Trophoblast cell (in vitro differentiated cells and primary cell): ENCODE results near the gene NACC1.

Experiments used
- DNase-seq, 2 donors: peaks; one replicate each; pipeline ENCODE4 v3.0.0-alpha.2; 2016
- H2AFZ ChIP-seq: 2 replicates; pipeline ENCODE4 v1.6.1; 2013; ENCODE audit warnings: low read length, moderate library complexity, mild to moderate bottlenecking; ENCODE audit not compliant: insufficient read depth, poor library complexity
- H2AK5ac ChIP-seq: 2 replicates; pipeline ENCODE4 v1.6.1; 2013; ENCODE audit warnings: mild to moderate bottlenecking, low read length
- H2BK120ac ChIP-seq: 2 replicates; pipeline ENCODE4 v1.6.1; 2013; ENCODE audit warnings: low read length, mild to moderate bottlenecking, moderate library complexity; ENCODE audit not compliant: insufficient read depth, poor library complexity
- H2BK12ac ChIP-seq: 2 replicates; pipeline ENCODE4 v1.6.1; 2013; ENCODE audit warnings: mild to moderate bottlenecking, low read length, moderate library complexity
- H2BK5ac ChIP-seq: 2 replicates; pipeline ENCODE4 v1.6.1; 2013; ENCODE audit warnings: low read length, low read depth, moderate library complexity, mild to moderate bottlenecking; ENCODE audit not compliant: poor library complexity
- H3K14ac ChIP-seq: 2 replicates; pipeline ENCODE4 v1.6.1; 2013; ENCODE audit warnings: mild to moderate bottlenecking, low read length
- H3K18ac ChIP-seq: 2 replicates; pipeline ENCODE4 v1.6.1; 2013; ENCODE audit warnings: mild to moderate bottlenecking, low read length
- H3K23ac ChIP-seq: 2 replicates; pipeline ENCODE4 v1.6.1; 2013; ENCODE audit warnings: low read length
- H3K27ac ChIP-seq: 2 replicates; pipeline ENCODE4 v1.5.1; 2013; ENCODE audit warnings: low read depth, mild to moderate bottlenecking, inconsistent platforms, low read length, moderate library complexity
- H3K27me3 ChIP-seq: 2 replicates; pipeline ENCODE4 v1.6.1; 2013; ENCODE audit warnings: inconsistent platforms, mild to moderate bottlenecking, low read length, moderate library complexity; ENCODE audit not compliant: insufficient read depth
- H3K36me3 ChIP-seq, 2 experiments: 1 replicate in 1 of 2; 2 replicates in 1 of 2; pipeline ENCODE4 v1.6.1; 2013; ENCODE audit warnings: low read length in 2 of 2, mild to moderate bottlenecking in 2 of 2, moderate library complexity in 1 of 2; ENCODE audit not compliant: insufficient read depth in 2 of 2, control insufficient read depth in 1 of 2
- H3K4ac ChIP-seq: 2 replicates; pipeline ENCODE4 v1.6.1; 2013; ENCODE audit warnings: low read depth, mild to moderate bottlenecking, low read length, moderate library complexity
- H3K4me1 ChIP-seq, 2 experiments: 1 replicate in 1 of 2; 2 replicates in 1 of 2; pipeline ENCODE4 v1.6.1; 2013; ENCODE audit warnings: low read length in 2 of 2, mild to moderate bottlenecking in 2 of 2, moderate library complexity in 1 of 2; ENCODE audit not compliant: insufficient read depth in 2 of 2, control insufficient read depth in 1 of 2
- H3K4me2 ChIP-seq: 2 replicates; pipeline ENCODE4 v1.6.1; 2013; ENCODE audit warnings: inconsistent platforms, mild to moderate bottlenecking, low read length, moderate library complexity
- H3K4me3 ChIP-seq: 2 replicates; pipeline ENCODE4 v1.5.1; 2013; ENCODE audit warnings: mild to moderate bottlenecking, low read depth, low read length, inconsistent platforms
- H3K79me1 ChIP-seq: one replicate; pipeline ENCODE4 v1.6.1; 2013; ENCODE audit warnings: low read length
- H3K79me2 ChIP-seq: 2 replicates; pipeline ENCODE4 v1.6.1; 2013; ENCODE audit warnings: low read length, mild to moderate bottlenecking; ENCODE audit not compliant: control insufficient read depth, insufficient read depth, poor library complexity
- H3K9ac ChIP-seq: 2 replicates; pipeline ENCODE4 v1.6.1; 2013; ENCODE audit warnings: mild to moderate bottlenecking, low read length
- H3K9me3 ChIP-seq: 2 replicates; pipeline ENCODE4 v1.6.1; 2013; ENCODE audit warnings: low read depth, mild to moderate bottlenecking, control low read depth, inconsistent platforms, low read length; ENCODE audit not compliant: insufficient read depth
- H4K12ac ChIP-seq: 2 replicates; pipeline ENCODE4 v1.6.1; 2013; ENCODE audit warnings: low read depth, mild to moderate bottlenecking, low read length, moderate library complexity
- H4K8ac ChIP-seq: 2 replicates; pipeline ENCODE4 v1.6.1; 2013; ENCODE audit warnings: low read depth, mild to moderate bottlenecking, low read length, moderate library complexity
- H4K91ac ChIP-seq: one replicate; pipeline ENCODE4 v1.6.1; 2013; ENCODE audit warnings: low read depth, mild to moderate bottlenecking, low read length, moderate library complexity
- WGBS: extraction: QIAGEN DNeasy Blood & Tissue Kit; methylation state at CpG from one replicate; pipeline ENCODE4 v1.1.7; 2013; ENCODE audit warnings: missing lambda C conversion rate; ENCODE audit not compliant: insufficient read length, insufficient coverage; ENCODE audit errors: extremely low coverage; 5-methylcytosine and 5-hydroxymethylcytosine counted together

The NACC1 gene

DNA sequence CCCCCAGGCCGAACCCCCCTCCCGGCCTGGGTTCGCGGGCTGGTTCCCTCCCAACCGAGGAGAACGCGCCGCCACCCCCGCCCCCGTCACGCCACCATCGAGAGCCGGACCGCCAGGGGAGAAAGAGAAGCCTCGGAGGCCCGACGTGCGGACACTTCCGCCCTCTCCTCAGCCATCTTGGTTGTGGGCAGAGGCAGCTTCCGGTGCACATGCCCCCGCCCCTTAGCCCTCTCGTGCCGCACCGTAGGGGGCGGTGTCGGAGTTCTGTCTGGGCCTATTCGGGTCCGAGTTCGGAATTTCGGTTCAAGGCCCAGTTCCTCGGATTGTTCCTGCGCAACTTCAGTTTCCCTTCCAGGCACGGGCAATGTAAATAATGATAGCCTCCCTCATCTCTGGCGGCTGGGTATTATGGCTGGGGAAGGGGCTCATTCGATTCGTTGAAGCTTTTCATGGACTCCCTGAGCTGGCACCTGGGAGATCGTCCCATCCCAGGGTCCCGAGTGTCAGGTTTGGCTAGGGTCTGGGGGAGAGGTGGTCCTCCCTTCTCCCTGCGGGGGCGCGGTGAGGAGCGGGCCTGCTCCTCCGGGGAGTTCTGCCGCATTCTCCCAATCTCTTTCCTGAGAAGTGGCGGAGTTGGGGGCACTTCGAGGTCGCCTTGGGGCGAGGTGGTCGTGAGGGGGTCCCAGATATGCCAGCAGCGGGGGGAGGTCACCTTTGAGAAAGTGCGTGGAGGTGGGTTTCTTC lies 32.3 kb downstream of the NACC1 start, which contains the start of the genes IER2 and STX10:
Gene IER2 (plus strand): TSS at position 225 of the 744 bp plus-strand sequence. CDS start 2,776 bp downstream, outside the sequence.
Gene STX10 (minus strand): TSS at position 189 of the 744 bp plus-strand sequence. CDS start 202 bp downstream, outside the sequence.
- Histone ChIP-seq H4K91ac (peak within 1 kb of the TSS; percentile 86), H3K9ac (peak within 1 kb of the TSS; percentile 79), H2AFZ (peak within 1 kb of the TSS; percentile 34), H3K27ac (peak within 1 kb of the TSS; percentile 73), H4K8ac (peak within 1 kb of the TSS; percentile 80), H3K79me2 (peaks cover 45% of the 10 kb centered on the region), H3K23ac (peak within 1 kb of the TSS; percentile 45), H3K36me3 (peaks cover 1 to 10% of the 10 kb centered on the region in 2 experiments), H2BK120ac (peak within 1 kb of the TSS; percentile 57), H3K4ac (peak within 1 kb of the TSS; percentile 94), H3K4me2 (peak within 1 kb of the TSS; percentile 71), H4K12ac (peak within 1 kb of the TSS; percentile 59), H2BK12ac (peak within 1 kb of the TSS; percentile 23), H3K4me1 (peaks cover 4 to 8% of the 10 kb centered on the region in 2 experiments), H2AK5ac (peak within 1 kb of the TSS; percentile 16), H3K79me1 (peaks cover 49% of the 10 kb centered on the region), H3K14ac (peak within 1 kb of the TSS; percentile 58), H2BK5ac (peak within 1 kb of the TSS; percentile 53), H3K9me3 (peaks cover 3% of the 10 kb centered on the region), H3K4me3 (peak within 1 kb of the TSS; percentile 86), H3K27me3 (no peaks in the 10 kb centered on the region), H3K18ac (peak within 1 kb of the TSS; percentile 61)
- DNase-seq = peak; percentile 98
- no CpG with 5 or more reads among the region's 51 CpGs for WGBS

DNA sequence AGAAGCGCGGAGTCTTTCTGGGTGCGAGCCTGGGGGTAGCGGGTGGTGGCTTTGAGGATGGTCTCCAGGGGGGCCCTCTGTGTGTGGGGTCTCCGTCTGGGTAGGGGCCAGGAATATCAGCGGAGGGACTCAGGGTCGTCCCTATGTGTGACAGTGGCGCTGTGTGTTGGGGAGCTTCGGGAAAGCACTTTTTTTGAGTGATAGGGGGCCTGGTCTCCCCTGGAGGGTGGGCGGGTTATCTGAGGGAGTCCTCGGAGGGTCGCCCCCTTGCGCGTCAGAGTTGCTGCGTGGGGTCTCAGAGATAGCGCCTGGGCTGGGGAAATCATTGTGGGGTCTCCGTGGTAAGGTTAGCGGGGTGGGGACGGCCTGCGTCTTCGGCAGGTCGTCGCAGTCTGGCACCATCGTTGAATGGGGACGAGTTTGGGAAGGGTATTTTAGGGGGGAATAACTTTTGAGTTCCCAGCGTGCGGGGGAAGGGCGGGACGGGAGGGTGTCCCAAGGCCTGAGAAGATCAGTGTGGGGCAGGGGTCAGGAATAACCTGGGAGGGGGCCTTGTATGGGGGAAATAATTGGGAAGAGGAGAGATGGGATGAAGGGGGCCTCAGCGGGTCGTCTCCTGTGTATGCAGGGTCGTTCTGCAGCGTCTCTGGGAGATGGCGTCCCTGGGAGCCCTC lies 33.0 kb downstream of the NACC1 start:
- peak in 1 of 2 donors; percentile 7 for DNase-seq
- WGBS = no CpG with 5 or more reads among the region's 34 CpGs
- peaks cover 48% of the 10 kb centered on the region for H3K79me2 ChIP-seq

DNA sequence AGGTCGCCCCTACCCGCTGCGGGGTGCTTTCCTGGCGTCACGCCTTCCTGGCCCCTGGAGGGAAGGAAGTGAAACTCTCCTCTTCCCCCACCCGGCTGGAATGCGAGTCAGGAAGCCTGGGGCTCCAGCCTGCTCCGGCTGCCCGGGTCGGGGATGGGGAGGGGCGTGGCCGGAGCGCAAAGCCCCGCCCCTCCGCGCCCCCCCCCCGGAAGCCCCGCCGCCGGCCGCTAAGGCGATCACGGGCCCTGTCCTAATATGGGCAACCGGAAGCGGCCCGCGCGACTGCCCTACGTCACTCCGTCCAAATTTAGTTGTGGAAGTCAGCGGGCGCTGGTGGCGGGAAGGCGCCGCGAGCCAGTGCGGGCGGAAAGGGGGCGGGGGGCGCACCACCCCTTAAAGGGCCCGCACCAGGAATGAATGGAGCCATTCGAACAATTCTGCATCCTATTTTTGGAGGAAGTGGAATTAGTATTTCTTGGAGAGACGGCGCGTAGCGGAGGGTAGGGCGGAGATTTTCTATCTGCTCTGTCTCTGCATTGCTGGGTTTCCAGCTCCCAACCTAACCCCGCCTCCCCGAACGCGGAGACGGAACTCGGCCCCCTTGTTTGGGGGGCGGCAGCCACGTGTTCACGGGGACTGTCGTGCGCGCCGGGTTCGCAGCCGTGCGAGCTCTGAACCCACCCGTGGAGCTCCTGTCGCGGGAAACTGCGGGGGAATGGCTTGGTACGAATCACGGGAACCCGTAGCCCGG lies 33.7 kb downstream of the NACC1 start:
- WGBS = no CpG with 5 or more reads among the region's 71 CpGs
- H3K4me1 ChIP-seq = peaks cover 13 to 19% of the 10 kb centered on the region in 2 experiments
- peaks cover 56% of the 10 kb centered on the region for H3K79me1 ChIP-seq
- peak overlapping the region; percentile 67 for H4K8ac ChIP-seq
- no peak overlapping the region for H3K23ac ChIP-seq
- peaks cover 3% of the 10 kb centered on the region for H3K9me3 ChIP-seq
- H3K4me2 ChIP-seq = peak overlapping the region; percentile 81
- peaks cover 0 to 8% of the 10 kb centered on the region in 2 experiments for H3K36me3 ChIP-seq
- H3K79me2 ChIP-seq = peaks cover 48% of the 10 kb centered on the region
- peak overlapping the region; percentile 97 for H2BK5ac ChIP-seq
- H4K91ac ChIP-seq = peak overlapping the region; percentile 86
- peak overlapping the region; percentile 50 for H3K14ac ChIP-seq
- peak overlapping the region; percentile 92 for H2BK120ac ChIP-seq
- peak overlapping the region; percentile 74 for H2BK12ac ChIP-seq
- H3K27ac ChIP-seq = peak overlapping the region; percentile 98
- H3K4me3 ChIP-seq = peak overlapping the region; percentile 80
- peak overlapping the region; percentile 66 for H2AFZ ChIP-seq
- peak; percentile 97 to 98 for DNase-seq
- H4K12ac ChIP-seq = peak overlapping the region; percentile 20
- peak overlapping the region; percentile 96 for H3K18ac ChIP-seq
- no peaks in the 10 kb centered on the region for H3K27me3 ChIP-seq
- H3K4ac ChIP-seq = peak overlapping the region; percentile 94
- H2AK5ac ChIP-seq = peak overlapping the region; percentile 7
- peak overlapping the region; percentile 57 for H3K9ac ChIP-seq

More for the DNA sequence above, 33.0 kb downstream of the NACC1 start:
- peak overlapping the region; percentile 73 for H3K27ac ChIP-seq
- peak overlapping the region; percentile 12 for H4K12ac ChIP-seq
- peaks cover 3% of the 10 kb centered on the region for H3K9me3 ChIP-seq
- H3K18ac ChIP-seq = peak overlapping the region; percentile 16
- peak overlapping the region; percentile 71 for H3K4me2 ChIP-seq
- peaks cover 0 to 8% of the 10 kb centered on the region in 2 experiments for H3K36me3 ChIP-seq
- H3K27me3 ChIP-seq = no peaks in the 10 kb centered on the region
- H2BK12ac ChIP-seq = peak overlapping the region; percentile 23
- peak overlapping the region; percentile 80 for H3K4me3 ChIP-seq
- peak overlapping the region; percentile 57 for H2BK120ac ChIP-seq
- H2AFZ ChIP-seq = peak overlapping the region; percentile 27
- peak overlapping the region; percentile 53 for H2BK5ac ChIP-seq
- peak overlapping the region; percentile 45 for H3K23ac ChIP-seq
- H3K4ac ChIP-seq = peak overlapping the region; percentile 94
- H3K14ac ChIP-seq = peak overlapping the region; percentile 50
- H4K8ac ChIP-seq = peak overlapping the region; percentile 67
- peaks cover 11 to 15% of the 10 kb centered on the region in 2 experiments for H3K4me1 ChIP-seq
- peaks cover 56% of the 10 kb centered on the region for H3K79me1 ChIP-seq
- peak overlapping the region; percentile 79 for H3K9ac ChIP-seq
- H2AK5ac ChIP-seq = peak overlapping the region; percentile 16
- peak overlapping the region; percentile 86 for H4K91ac ChIP-seq
